ENCODE results near the gene POLR3F.

Gene POLR3F

DNA sequence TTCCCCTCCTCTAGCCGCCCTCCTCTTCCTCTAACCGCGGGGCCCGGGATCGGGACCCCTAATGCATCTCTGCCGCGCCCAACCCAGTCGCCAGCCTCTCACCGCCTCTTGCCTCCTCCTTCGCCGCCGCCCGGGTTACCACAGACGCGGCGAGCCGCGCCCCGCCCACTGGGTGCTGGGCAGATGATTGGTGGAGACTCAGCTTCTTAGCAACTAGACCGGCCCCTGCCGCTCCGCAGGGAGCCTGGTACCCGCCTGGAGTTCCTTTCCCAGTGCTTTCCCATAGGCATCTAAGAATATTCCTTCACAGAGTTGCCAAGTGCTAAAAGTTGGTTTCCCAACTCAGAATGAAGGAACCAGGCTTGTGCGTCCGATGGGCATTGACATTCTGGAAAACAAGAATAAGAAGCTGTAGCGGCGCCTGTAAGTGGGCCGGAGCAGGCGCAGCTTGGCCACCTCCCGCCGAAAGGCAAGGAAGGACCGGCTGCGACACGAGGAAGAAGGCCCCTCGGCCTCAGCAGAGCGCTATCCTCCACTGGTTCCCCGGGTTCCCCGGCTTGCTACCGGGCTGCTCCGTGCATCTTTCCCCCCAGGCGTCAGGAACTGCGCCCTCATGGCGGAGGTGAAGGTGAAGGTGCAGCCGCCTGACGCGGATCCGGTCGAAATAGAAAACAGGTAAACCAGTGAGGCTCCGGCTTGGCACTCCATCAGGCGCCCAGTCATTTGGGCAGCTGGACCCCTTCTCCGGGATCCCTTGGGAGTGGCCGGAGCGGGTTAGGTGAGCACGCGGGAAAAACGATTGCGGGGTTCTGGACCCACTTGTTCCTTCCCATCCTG is at the start of gene POLR3F, which contains the start of gene DZANK1:
TSS of gene POLR3F (plus strand) at position 497 of the 837 bp plus-strand sequence. CDS start at position 614, 117 bp downstream.
TSS of gene DZANK1 (minus strand) at position 137 of the 837 bp plus-strand sequence. CDS start 1,672 bp downstream, outside the sequence.
- Mint-ChIP-seq H3K4me3 (peak within 1 kb of the TSS; percentile 87), H3K9me3 (no peaks in the 10 kb centered on the region), H3K36me3 (peaks cover 12% of the 10 kb centered on the region), H3K27ac (peak within 1 kb of the TSS; percentile 93), H3K4me1 (peaks cover 20% of the 10 kb centered on the region), H3K27me3 (no peaks in the 10 kb centered on the region)
- peak; percentile 99 for ATAC-seq

- no peaks in the 10 kb centered on the region for H3K4me1 Mint-ChIP-seq
- no peak overlapping the region for H3K27ac Mint-ChIP-seq
- H3K9me3 Mint-ChIP-seq = no peaks in the 10 kb centered on the region
- ATAC-seq = no peak
- H3K27me3 Mint-ChIP-seq = no peaks in the 10 kb centered on the region
- no peaks in the 10 kb centered on the region for H3K36me3 Mint-ChIP-seq
- H3K4me3 Mint-ChIP-seq = no peak overlapping the region
Measured at GRCh38 chr20:18421608-18422007, 45.6 kb upstream of the POLR3F start.

- no peaks in the 10 kb centered on the region for H3K27me3 Mint-ChIP-seq
- no peaks in the 10 kb centered on the region for H3K36me3 Mint-ChIP-seq
- H3K4me3 Mint-ChIP-seq = no peak overlapping the region
- no peaks in the 10 kb centered on the region for H3K4me1 Mint-ChIP-seq
- no peak overlapping the region for H3K27ac Mint-ChIP-seq
- no peaks in the 10 kb centered on the region for H3K9me3 Mint-ChIP-seq
- ATAC-seq = no peak
Measured at GRCh38 chr20:18427214-18427613, 40.0 kb upstream of the POLR3F start.

DNA sequence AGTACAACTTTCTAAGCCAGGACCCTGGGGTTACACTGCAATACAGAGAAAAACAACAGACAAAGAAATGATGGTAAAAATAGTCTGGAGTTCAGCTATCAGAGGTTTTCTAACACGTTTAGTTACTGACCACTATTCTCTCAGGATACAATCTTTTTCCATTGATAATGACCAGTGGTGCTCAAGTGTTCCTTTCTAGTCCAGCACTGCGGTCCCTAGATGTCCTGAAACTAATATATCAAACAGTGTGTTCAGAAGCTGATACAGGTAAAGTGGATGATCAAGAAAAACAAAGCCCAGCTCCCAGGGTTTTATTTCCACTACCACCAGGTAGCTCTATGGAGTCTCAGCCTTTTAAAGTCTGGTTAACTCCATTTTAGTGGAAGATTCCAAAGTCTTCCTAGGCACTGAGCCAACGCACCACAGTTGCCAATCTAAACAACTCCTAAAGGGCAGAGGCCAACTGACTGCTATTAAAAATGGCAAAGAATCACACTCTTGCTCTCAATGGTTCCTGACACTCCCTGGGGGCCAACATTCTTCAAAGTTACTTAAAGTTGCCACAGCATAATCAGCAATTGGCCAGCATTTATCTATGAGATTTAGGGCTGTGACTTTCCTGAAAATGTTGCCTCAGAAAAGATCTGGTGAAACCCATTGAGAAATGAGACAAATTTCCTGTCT is 38.6 kb upstream of the POLR3F start:
- no peak for ATAC-seq
- Mint-ChIP-seq H3K4me1 (no peaks in the 10 kb centered on the region), H3K4me3 (no peak overlapping the region), H3K27ac (no peak overlapping the region), H3K9me3 (no peaks in the 10 kb centered on the region), H3K36me3 (no peaks in the 10 kb centered on the region), H3K27me3 (no peaks in the 10 kb centered on the region)

DNA sequence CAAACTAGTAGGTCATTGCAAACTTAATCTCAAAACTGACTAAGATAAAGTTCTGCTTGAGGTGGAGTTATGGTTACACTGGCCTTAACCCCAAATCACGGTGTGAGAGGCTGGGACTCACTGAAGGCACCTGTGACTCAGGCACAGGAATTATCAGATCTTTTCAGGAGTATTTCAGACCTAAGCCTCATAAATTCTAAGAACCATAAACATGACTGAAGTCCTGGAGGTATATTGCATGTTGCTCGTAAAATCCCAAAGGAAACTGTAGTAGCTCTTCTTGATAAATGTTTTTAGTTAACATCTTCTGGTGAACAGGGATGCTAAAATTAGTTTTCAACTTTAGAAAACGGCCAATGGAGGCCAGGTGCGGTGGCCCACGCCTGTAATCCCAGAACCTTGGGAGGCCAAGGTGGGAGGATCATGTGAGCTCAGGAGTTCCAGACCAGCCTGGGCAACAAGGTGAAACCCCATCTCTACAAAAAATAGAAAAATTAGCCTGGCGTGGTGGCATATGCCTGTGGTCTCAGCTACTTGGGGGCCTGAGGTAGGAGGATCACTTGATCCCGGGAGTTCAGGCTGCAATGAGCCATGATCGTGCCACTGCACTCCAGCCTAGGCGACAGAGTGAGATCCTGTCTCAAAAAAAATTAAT is 36.9 kb upstream of the POLR3F start:
- no peaks in the 10 kb centered on the region for H3K4me1 Mint-ChIP-seq
- no peaks in the 10 kb centered on the region for H3K36me3 Mint-ChIP-seq
- no peak overlapping the region for H3K27ac Mint-ChIP-seq
- H3K9me3 Mint-ChIP-seq = no peaks in the 10 kb centered on the region
- no peak for ATAC-seq
- H3K4me3 Mint-ChIP-seq = no peak overlapping the region
- H3K27me3 Mint-ChIP-seq = no peaks in the 10 kb centered on the region

- H3K27me3 Mint-ChIP-seq = no peaks in the 10 kb centered on the region
- peaks cover 1% of the 10 kb centered on the region for H3K36me3 Mint-ChIP-seq
- H3K27ac Mint-ChIP-seq = no peak overlapping the region
- H3K9me3 Mint-ChIP-seq = no peaks in the 10 kb centered on the region
- peaks cover 2% of the 10 kb centered on the region for H3K4me1 Mint-ChIP-seq
- no peak overlapping the region for H3K4me3 Mint-ChIP-seq
- no peak for ATAC-seq
Measured at GRCh38 chr20:18431206-18431605, 36.0 kb upstream of the POLR3F start.

DNA sequence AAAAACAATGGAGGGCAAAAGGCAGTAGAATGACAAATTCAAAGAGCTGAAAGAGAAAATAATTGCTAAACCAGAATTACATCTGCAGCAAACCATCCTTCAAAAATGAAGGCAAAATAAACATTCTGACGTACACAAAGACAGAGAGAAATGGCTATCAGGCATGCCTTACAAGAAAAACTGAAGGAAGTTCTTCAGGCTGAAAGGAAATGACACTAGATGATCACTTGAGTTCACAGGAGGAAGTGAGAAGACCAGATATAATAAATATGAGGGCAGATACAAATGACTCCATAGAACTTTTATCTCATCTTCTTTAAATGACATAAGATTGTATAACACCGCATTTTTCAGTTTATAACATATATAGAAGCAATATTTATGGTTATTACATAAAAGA is 30.3 kb upstream of the POLR3F start:
- H3K36me3 Mint-ChIP-seq = peaks cover 6% of the 10 kb centered on the region
- no peak for ATAC-seq
- peak overlapping the region; percentile 2 for H3K27ac Mint-ChIP-seq

DNA sequence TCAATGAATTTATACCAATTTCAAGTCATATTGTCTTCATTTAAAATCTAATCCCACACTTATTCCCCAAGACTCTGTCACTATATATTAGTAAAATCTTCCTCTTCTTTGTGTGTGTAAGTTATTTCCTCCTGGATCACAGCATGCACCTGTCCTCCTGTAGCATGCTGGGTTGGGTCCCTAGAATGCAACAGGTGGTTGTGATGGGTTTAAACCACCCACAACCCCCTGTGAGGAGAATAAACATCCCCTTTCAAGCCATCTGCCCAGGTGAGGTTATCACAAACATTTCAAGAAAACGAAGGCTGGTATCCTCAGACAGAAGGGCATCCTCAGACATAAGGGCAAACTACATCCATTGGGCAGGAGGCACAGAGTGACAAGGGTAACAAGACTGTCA is 26.8 kb upstream of the POLR3F start:
- peaks cover 6% of the 10 kb centered on the region for H3K36me3 Mint-ChIP-seq

More for the DNA sequence above, 30.3 kb upstream of the POLR3F start:
- Mint-ChIP-seq H3K9me3 (peaks cover 6% of the 10 kb centered on the region), H3K4me3 (no peak overlapping the region), H3K27me3 (no peaks in the 10 kb centered on the region), H3K4me1 (peaks cover 10% of the 10 kb centered on the region)

DNA sequence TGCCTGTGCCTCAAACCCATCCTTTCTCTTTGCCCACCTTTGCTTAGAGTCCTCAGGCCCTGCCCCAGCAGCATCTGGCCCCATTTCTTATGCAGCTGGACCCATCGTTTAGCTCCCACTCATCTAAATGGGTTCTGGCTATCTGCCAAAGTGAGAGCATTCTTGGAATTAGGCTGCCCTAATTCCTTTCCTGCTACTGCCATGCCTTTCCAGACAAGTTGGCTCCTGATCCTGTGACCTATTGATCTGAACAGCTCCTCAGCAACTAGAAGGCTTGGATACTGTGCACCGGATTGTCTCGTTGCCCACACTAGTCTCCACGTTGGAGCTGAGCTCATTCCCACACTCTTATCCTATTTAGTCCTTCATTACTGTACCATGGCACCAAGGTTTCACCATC is 23.3 kb upstream of the POLR3F start:
- Mint-ChIP-seq H3K36me3 (peaks cover 7% of the 10 kb centered on the region), H3K27ac (no peak overlapping the region), H3K27me3 (no peaks in the 10 kb centered on the region), H3K9me3 (no peaks in the 10 kb centered on the region), H3K4me3 (no peak overlapping the region), H3K4me1 (no peaks in the 10 kb centered on the region)
- ATAC-seq = no peak

More for the DNA sequence above, 26.8 kb upstream of the POLR3F start:
- Mint-ChIP-seq H3K27ac (no peak overlapping the region), H3K4me3 (no peak overlapping the region), H3K4me1 (peaks cover 10% of the 10 kb centered on the region), H3K27me3 (no peaks in the 10 kb centered on the region), H3K9me3 (peaks cover 6% of the 10 kb centered on the region)
- ATAC-seq = no peak

- H3K27me3 Mint-ChIP-seq = no peaks in the 10 kb centered on the region
- peaks cover 11% of the 10 kb centered on the region for H3K36me3 Mint-ChIP-seq
- no peak overlapping the region for H3K4me3 Mint-ChIP-seq
- peaks cover 4% of the 10 kb centered on the region for H3K9me3 Mint-ChIP-seq
- ATAC-seq = no peak
- no peak overlapping the region for H3K27ac Mint-ChIP-seq
- no peaks in the 10 kb centered on the region for H3K4me1 Mint-ChIP-seq
Measured at GRCh38 chr20:18456600-18456999, 10.6 kb upstream of the POLR3F start.

DNA sequence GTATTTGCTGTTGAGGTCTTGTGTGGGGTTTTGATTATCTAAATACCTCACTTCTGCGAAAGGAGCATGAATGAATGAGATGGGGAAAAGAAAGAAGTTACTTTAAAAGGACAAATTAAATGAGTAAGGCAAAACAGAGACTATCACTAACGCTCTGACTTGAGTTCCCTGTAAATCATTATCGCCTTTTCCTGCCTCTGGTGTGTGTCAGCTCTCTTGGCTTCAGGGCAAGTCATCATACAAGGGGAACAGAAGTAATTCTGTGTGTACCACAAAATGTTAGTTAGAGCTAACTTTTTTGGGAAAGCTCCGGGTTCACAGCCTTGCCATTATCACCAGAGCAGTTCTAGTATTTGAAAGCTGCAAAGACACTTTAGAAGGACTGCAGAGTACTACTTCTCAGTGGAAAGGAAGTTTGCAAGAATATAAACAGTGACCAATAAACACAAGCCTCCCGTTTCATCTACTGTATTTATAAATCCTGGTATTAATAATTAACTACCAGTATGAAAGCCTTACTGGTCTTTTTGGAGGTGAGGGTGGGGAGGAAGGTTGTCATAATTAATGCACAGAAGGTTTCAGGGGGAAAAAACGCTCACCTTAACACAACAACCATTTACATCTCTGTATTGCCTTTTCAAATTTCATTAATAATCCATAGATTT is 1.5 kb upstream of the POLR3F start:
- Mint-ChIP-seq H3K27ac (peak overlapping the region; percentile 93), H3K4me3 (peak overlapping the region; percentile 4), H3K27me3 (no peaks in the 10 kb centered on the region), H3K36me3 (peaks cover 12% of the 10 kb centered on the region), H3K4me1 (peaks cover 20% of the 10 kb centered on the region), H3K9me3 (no peaks in the 10 kb centered on the region)
- ATAC-seq = no peak

DNA sequence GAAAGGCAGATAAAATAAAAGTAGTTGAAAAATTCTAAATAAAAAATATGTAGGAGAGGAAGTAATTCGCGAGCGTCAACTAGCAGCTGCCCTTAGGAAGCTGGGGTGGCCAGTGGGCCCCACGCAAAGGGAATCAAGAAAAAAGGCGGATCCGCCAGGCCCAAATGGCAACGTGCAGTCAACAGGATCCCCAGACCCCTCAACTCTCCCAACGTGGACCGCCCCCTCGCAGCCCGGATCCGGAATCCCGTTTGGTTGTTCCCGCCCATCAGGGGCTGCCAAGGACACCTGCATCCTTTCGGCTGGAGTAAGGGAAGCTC is 656 bp upstream of the POLR3F start:
- H3K36me3 Mint-ChIP-seq = peaks cover 12% of the 10 kb centered on the region
- peaks cover 20% of the 10 kb centered on the region for H3K4me1 Mint-ChIP-seq
- H3K4me3 Mint-ChIP-seq = peak overlapping the region; percentile 87
- H3K27ac Mint-ChIP-seq = peak overlapping the region; percentile 93
- ATAC-seq = peak; percentile 25
- no peaks in the 10 kb centered on the region for H3K27me3 Mint-ChIP-seq
- H3K9me3 Mint-ChIP-seq = no peaks in the 10 kb centered on the region

DNA sequence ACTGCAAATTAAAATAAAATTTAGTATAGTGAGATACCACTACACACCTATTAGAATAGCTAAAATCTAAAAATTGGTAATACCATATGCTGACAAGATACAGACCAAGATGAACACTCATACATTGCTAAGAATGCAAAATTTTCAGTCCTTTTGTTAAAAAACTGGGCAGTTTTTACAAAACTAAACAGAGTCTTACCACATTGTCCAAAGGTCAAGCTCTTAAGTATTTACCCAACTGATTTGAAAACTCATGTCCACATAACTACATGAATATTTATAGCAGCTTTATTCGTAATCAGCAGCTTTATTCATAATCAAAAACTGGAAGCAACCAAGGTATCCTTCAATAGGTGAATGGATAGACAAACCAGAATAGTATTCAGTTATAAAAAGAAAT is 10.0 kb downstream of the POLR3F start:
- Mint-ChIP-seq H3K4me1 (no peaks in the 10 kb centered on the region), H3K27ac (no peak overlapping the region), H3K9me3 (no peaks in the 10 kb centered on the region), H3K27me3 (no peaks in the 10 kb centered on the region), H3K4me3 (no peak overlapping the region), H3K36me3 (peaks cover 33% of the 10 kb centered on the region)
- ATAC-seq = no peak

DNA sequence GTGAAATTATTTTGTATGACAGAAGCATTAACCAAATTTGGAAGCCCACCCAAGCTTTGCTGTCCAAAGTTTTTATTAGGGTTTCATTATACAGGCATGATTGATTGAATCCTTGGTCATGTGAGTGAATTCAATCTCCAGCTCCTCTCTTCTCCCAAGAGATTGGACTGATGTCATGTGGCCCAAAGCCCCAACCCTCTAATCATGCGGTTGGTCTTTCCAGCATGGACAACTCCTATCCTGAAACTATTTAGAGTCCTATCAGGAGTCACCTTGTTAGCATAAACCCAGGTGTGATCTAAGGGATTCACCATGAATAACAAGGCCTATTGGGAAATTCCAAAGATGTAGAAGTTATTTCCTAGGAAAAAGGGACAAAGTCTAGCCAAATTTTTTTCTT is 10.6 kb downstream of the POLR3F start:
- Mint-ChIP-seq H3K36me3 (peaks cover 39% of the 10 kb centered on the region), H3K27me3 (no peaks in the 10 kb centered on the region), H3K4me1 (no peaks in the 10 kb centered on the region), H3K9me3 (no peaks in the 10 kb centered on the region), H3K4me3 (no peak overlapping the region), H3K27ac (no peak overlapping the region)
- ATAC-seq = no peak

DNA sequence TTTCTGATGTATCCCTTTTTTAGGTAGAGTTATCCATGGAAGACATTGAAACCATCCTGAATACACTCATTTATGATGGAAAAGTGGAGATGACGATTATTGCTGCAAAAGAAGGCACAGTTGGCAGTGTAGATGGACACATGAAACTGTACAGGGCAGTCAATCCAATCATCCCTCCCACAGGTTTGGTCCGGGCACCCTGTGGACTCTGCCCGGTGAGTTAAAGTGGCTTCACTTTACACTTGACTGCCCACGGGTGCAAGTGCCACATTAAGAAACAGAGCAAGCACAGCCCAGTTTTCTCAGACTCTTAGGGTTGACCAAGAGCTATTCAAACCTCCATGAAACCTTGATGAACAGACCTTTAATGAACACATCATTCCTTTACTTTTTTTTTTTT is 14.4 kb downstream of the POLR3F start:
- Mint-ChIP-seq H3K36me3 (peaks cover 45% of the 10 kb centered on the region), H3K4me3 (no peak overlapping the region), H3K4me1 (no peaks in the 10 kb centered on the region), H3K9me3 (no peaks in the 10 kb centered on the region), H3K27me3 (no peaks in the 10 kb centered on the region), H3K27ac (no peak overlapping the region)
- ATAC-seq = no peak
